ENCODE data around the gene ZNF827. TPM values are rescaled to one million over a fixed set of nuclear protein-coding genes. Genes with fewer than 3 reads are reported as not detected.

ZNF827 gene
- total RNA-seq, 1 donor = 16.3 TPM

GRCh38 chr4:145909281-145909715, 29.3 kb downstream of the ZNF827 start:
- DNase-seq (ENCODE audit: insufficient read length, low spot score, missing footprints) = no peak
- Histone ChIP-seq H4K20me1 (ENCODE audit: insufficient read depth, low read length) (peaks cover 33% of the 10 kb centered on the region), H3K27ac (ENCODE audit: low read depth, low read length) (no peak overlapping the region), H2AFZ (ENCODE audit: low read length) (no peak overlapping the region), H3K4me2 (ENCODE audit: insufficient read depth, low read length) (no peak overlapping the region), H3K36me3 (ENCODE audit: insufficient read depth, low read length) (no peaks in the 10 kb centered on the region), H3K27me3 (ENCODE audit: insufficient read depth, low read length) (no peaks in the 10 kb centered on the region), H3K79me2 (ENCODE audit: insufficient read depth, low read length) (peaks cover 64% of the 10 kb centered on the region), H3K4me1 (ENCODE audit: insufficient read depth, low read length) (no peaks in the 10 kb centered on the region), H3K9me3 (ENCODE audit: low read depth, low read length) (no peaks in the 10 kb centered on the region), H3K4me3 (ENCODE audit: insufficient read depth, low read length) (no peak overlapping the region)
- TF ChIP-seq CTCF (IDR thresholded peaks at IDR 0.05; ENCODE audit: extremely low read depth, low read depth, low read length) = no peak

DNA sequence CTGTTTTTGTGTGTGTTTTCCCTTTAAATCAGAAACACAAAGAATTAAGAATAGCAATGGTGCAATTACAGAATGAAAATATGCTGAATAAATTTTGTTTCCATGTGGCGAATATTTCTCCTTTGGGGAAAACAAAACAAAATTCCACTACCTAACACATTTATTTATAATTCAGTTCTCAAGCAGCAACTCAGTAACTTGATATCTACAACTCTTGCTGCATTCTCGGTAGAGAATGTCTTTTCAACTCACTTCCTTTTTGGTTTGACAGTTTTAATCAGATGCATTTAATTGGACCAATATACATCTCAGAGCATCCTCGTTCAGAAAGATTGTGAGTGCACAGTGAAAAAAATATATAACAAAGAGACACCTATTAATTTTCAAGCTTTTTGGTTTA, 30.8 kb downstream of the ZNF827 start:
- H3K36me3 ChIP-seq (ENCODE audit: insufficient read depth, low read length) = no peaks in the 10 kb centered on the region
- H2AFZ ChIP-seq (ENCODE audit: low read length) = no peak overlapping the region
- H3K9me3 ChIP-seq (ENCODE audit: low read depth, low read length) = no peaks in the 10 kb centered on the region
- DNase-seq (ENCODE audit: insufficient read length, low spot score, missing footprints) = no peak
- TF ChIP-seq CTCF (IDR thresholded peaks at IDR 0.05; ENCODE audit: extremely low read depth, low read depth, low read length) = no peak
- peaks cover 64% of the 10 kb centered on the region for H3K79me2 ChIP-seq (ENCODE audit: insufficient read depth, low read length)
- H3K4me3 ChIP-seq (ENCODE audit: insufficient read depth, low read length) = no peak overlapping the region
- H3K4me1 ChIP-seq (ENCODE audit: insufficient read depth, low read length) = no peaks in the 10 kb centered on the region
- H4K20me1 ChIP-seq (ENCODE audit: insufficient read depth, low read length) = peaks cover 37% of the 10 kb centered on the region
- no peak overlapping the region for H3K27ac ChIP-seq (ENCODE audit: low read depth, low read length)
- no peak overlapping the region for H3K4me2 ChIP-seq (ENCODE audit: insufficient read depth, low read length)
- no peaks in the 10 kb centered on the region for H3K27me3 ChIP-seq (ENCODE audit: insufficient read depth, low read length)

GRCh38 chr4:145907390-145907789, 31.2 kb downstream of the ZNF827 start:
- no peak for DNase-seq (ENCODE audit: insufficient read length, low spot score, missing footprints)
- Histone ChIP-seq H3K79me2 (ENCODE audit: insufficient read depth, low read length) (peaks cover 60% of the 10 kb centered on the region), H3K4me2 (ENCODE audit: insufficient read depth, low read length) (no peak overlapping the region)

More at GRCh38 chr4:145907390-145907789, 31.2 kb downstream of the ZNF827 start:
- H4K20me1 ChIP-seq (ENCODE audit: insufficient read depth, low read length) = peaks cover 33% of the 10 kb centered on the region
- no peak overlapping the region for H3K27ac ChIP-seq (ENCODE audit: low read depth, low read length)
- TF ChIP-seq CTCF (IDR thresholded peaks at IDR 0.05; ENCODE audit: extremely low read depth, low read depth, low read length) = no peak
- H2AFZ ChIP-seq (ENCODE audit: low read length) = no peak overlapping the region
- peaks cover 3% of the 10 kb centered on the region for H3K36me3 ChIP-seq (ENCODE audit: insufficient read depth, low read length)
- H3K9me3 ChIP-seq (ENCODE audit: low read depth, low read length) = no peaks in the 10 kb centered on the region
- H3K27me3 ChIP-seq (ENCODE audit: insufficient read depth, low read length) = no peaks in the 10 kb centered on the region
- H3K4me1 ChIP-seq (ENCODE audit: insufficient read depth, low read length) = no peaks in the 10 kb centered on the region
- no peak overlapping the region for H3K4me3 ChIP-seq (ENCODE audit: insufficient read depth, low read length)

All from osteoblast (primary cell).